CD4-positive, alpha-beta T cell treated with Interleukin-2 at 100 ng/mL for 4 hours (primary cell): ENCODE measurements around the gene ZSCAN2.
"Not testable (repeated sequence)": the region's sequence is repeated elsewhere in the genome, so short reads cannot be mapped to it uniquely, and the experiment has no call there.

Experiments
- DNase-seq: peaks from one replicate; pipeline ENCODE4 v3.0.0-alpha.2; 2020; ENCODE audit warnings: low spot score

The ZSCAN2 gene

GRCh38 chr15:84641871-84642270 is 41.1 kb downstream of the ZSCAN2 start:
- not testable (repeated sequence) for DNase-seq

- not testable (repeated sequence) for DNase-seq
These were observed 41.8 kb downstream of the ZSCAN2 start for GRCh38 chr15:84642640-84643039.

- DNase-seq: no peak
These were observed 43.0 kb downstream of the ZSCAN2 start for GRCh38 chr15:84643838-84644237.

GRCh38 chr15:84645496-84645895 is 44.7 kb downstream of the ZSCAN2 start:
- no peak for DNase-seq

GRCh38 chr15:84645997-84646396 is 45.2 kb downstream of the ZSCAN2 start:
- no peak for DNase-seq

- no peak for DNase-seq
These were observed 46.9 kb downstream of the ZSCAN2 start for GRCh38 chr15:84647726-84648125.

GRCh38 chr15:84648539-84648938 is 47.7 kb downstream of the ZSCAN2 start:
- no peak for DNase-seq

- no peak for DNase-seq
These were observed 48.9 kb downstream of the ZSCAN2 start for GRCh38 chr15:84649706-84650105.

- no peak for DNase-seq
These were observed 52.7 kb downstream of the ZSCAN2 start for GRCh38 chr15:84653584-84653909.

GRCh38 chr15:84653910-84654688 is 53.3 kb downstream of the ZSCAN2 start, which contains the start of gene WDR73:
Gene WDR73, minus strand, starts transcription at chr15:84654283. Its CDS starts 9 bp downstream, at chr15:84654274.
- DNase-seq: peak; percentile 96

- peak; percentile 81 for DNase-seq
These were observed 54.1 kb downstream of the ZSCAN2 start for GRCh38 chr15:84654689-84655453.

- no peak for DNase-seq
These were observed 56.2 kb downstream of the ZSCAN2 start for GRCh38 chr15:84656972-84657371.

GRCh38 chr15:84657748-84658079 is 56.9 kb downstream of the ZSCAN2 start:
- DNase-seq: no peak

GRCh38 chr15:84658080-84658787 is 57.4 kb downstream of the ZSCAN2 start, which contains the start of gene NMB:
Gene NMB, minus strand, starts transcription at chr15:84658199. Its CDS starts 47 bp downstream, at chr15:84658152.
- DNase-seq: peak; percentile 86

GRCh38 chr15:84658788-84659411 is 58.1 kb downstream of the ZSCAN2 start:
- DNase-seq: no peak

- no peak for DNase-seq
These were observed 59.3 kb downstream of the ZSCAN2 start for GRCh38 chr15:84659904-84660781.

- no peak for DNase-seq
These were observed 60.2 kb downstream of the ZSCAN2 start for GRCh38 chr15:84661001-84661400.

- no peak for DNase-seq
These were observed 65.6 kb downstream of the ZSCAN2 start for GRCh38 chr15:84666373-84666772.

GRCh38 chr15:84668221-84668982 is 67.6 kb downstream of the ZSCAN2 start:
- DNase-seq: no peak

GRCh38 chr15:84669726-84670125 is 68.9 kb downstream of the ZSCAN2 start:
- DNase-seq: no peak
